ENCODE data around the gene NPR2.

Gene NPR2

GRCh38 chr9:35801328-35802128 is 10.1 kb downstream of the NPR2 start:
- DNase-seq: no peak

- DNase-seq: no peak
Measured at GRCh38 chr9:35806101-35806500, 14.7 kb downstream of the NPR2 start.

- DNase-seq: no peak
Measured at GRCh38 chr9:35808433-35808832, 17.0 kb downstream of the NPR2 start.

GRCh38 chr9:35810122-35810521 is 18.7 kb downstream of the NPR2 start:
- no peak for DNase-seq

- no peak for DNase-seq
Measured at GRCh38 chr9:35811381-35812024, 20.1 kb downstream of the NPR2 start.

- peak; percentile 71 to 87 for DNase-seq
Measured at GRCh38 chr9:35812025-35812602, 20.7 kb downstream of the NPR2 start, which contains the start of gene SPAG8. Gene SPAG8, minus strand, starts transcription at chr9:35812262. Its CDS starts 115 bp downstream, at chr9:35812147.

- no peak for DNase-seq
Measured at GRCh38 chr9:35813434-35814105, 22.2 kb downstream of the NPR2 start.

GRCh38 chr9:35814106-35814840 is 22.9 kb downstream of the NPR2 start:
- peak in 1 of 2 experiments; percentile 26 for DNase-seq

- DNase-seq: peak; percentile 97 to 99
Measured at GRCh38 chr9:35814841-35815543, 23.6 kb downstream of the NPR2 start, which contains the start of gene HINT2. Gene HINT2, minus strand, starts transcription at chr9:35815042. Its CDS starts 63 bp downstream, at chr9:35814979.

- no peak for DNase-seq
Measured at GRCh38 chr9:35816708-35817107, 25.3 kb downstream of the NPR2 start.

GRCh38 chr9:35818341-35818740 is 26.9 kb downstream of the NPR2 start:
- no peak for DNase-seq

- DNase-seq: no peak
Measured at GRCh38 chr9:35820076-35820475, 28.7 kb downstream of the NPR2 start.

- DNase-seq: no peak
Measured at GRCh38 chr9:35822926-35823325, 31.5 kb downstream of the NPR2 start.

- no peak for DNase-seq
Measured at GRCh38 chr9:35826071-35826701, 34.8 kb downstream of the NPR2 start.

GRCh38 chr9:35827486-35827885 is 36.1 kb downstream of the NPR2 start:
- no peak for DNase-seq

GRCh38 chr9:35828716-35829083 is 37.3 kb downstream of the NPR2 start, which contains the start of gene FAM221B:
Gene FAM221B, minus strand, starts transcription at chr9:35828732. Its CDS starts 2,571 bp downstream, at chr9:35826161.
- no peak for DNase-seq

- DNase-seq: peak in 1 of 2 experiments; percentile 72
Measured at GRCh38 chr9:35829084-35829763, 37.8 kb downstream of the NPR2 start, which contains the start of gene TMEM8B. Gene TMEM8B, plus strand, starts transcription at chr9:35829228. Its CDS starts 220 bp downstream, at chr9:35829448.

GRCh38 chr9:35829764-35830096 is 38.3 kb downstream of the NPR2 start:
- DNase-seq: no peak

- no peak for DNase-seq
Measured at GRCh38 chr9:35831040-35831439, 39.6 kb downstream of the NPR2 start.

- DNase-seq: no peak
Measured at GRCh38 chr9:35832814-35833213, 41.4 kb downstream of the NPR2 start.
